Measurements from ENCODE around the gene SLC39A13. TPM values are rescaled to one million over a fixed set of nuclear protein-coding genes. Genes with fewer than 3 reads are reported as not detected.

Gene SLC39A13
- 70.4 and 120 TPM in 2 replicates for total RNA-seq

GRCh38 chr11:47407746-47408590, at the start of gene SLC39A13:
Gene SLC39A13 (plus strand): TSS chr11:47408590. CDS start chr11:47410095, 1,505 bp downstream.

GRCh38 chr11:47378010-47378835, 30.2 kb upstream of the SLC39A13 start, which contains the start of gene SPI1:
Gene SPI1 (minus strand): TSS chr11:47378547. CDS start chr11:47378353, 194 bp downstream.

GRCh38 chr11:47426062-47426956, 17.9 kb downstream of the SLC39A13 start, which contains the start of gene PSMC3:
Gene PSMC3 (minus strand): TSS chr11:47426439. CDS start chr11:47426279, 160 bp downstream.

GRCh38 chr11:47448566-47449427, 40.4 kb downstream of the SLC39A13 start, which contains the start of gene RAPSN:
Gene RAPSN (minus strand): TSS chr11:47449136. CDS start chr11:47448964, 172 bp downstream.

Other genes with a start within 250 kb of the SLC39A13 start
- gene ARFGAP2, start 231.7 kb upstream of the SLC39A13 start, total RNA-seq = 103 and 125 TPM in 2 replicates
- 13.4 and 15.7 TPM in 2 replicates for gene PACSIN3, start 222.2 kb upstream of the SLC39A13 start, total RNA-seq
- 30.3 and 31.5 TPM in 2 replicates for gene DDB2, start 193.6 kb upstream of the SLC39A13 start, total RNA-seq
- 19.1 and 24.6 TPM in 2 replicates for gene ACP2, start 159.8 kb upstream of the SLC39A13 start, total RNA-seq
- gene NR1H3, start 150.6 kb upstream of the SLC39A13 start, total RNA-seq = 4.4 and 4.8 TPM in 2 replicates
- 14.3 and 21.3 TPM in 2 replicates for gene MADD, start 138.5 kb upstream of the SLC39A13 start, total RNA-seq
- gene MYBPC3, start 55.9 kb upstream of the SLC39A13 start, total RNA-seq = not detected in 2 replicates
- gene SPI1, start 30.0 kb upstream of the SLC39A13 start, total RNA-seq = not detected in 2 replicates
- gene PSMC3, start 17.8 kb downstream of the SLC39A13 start, total RNA-seq = 117 and 208 TPM in 2 replicates
- under 0.01 and 0.05 TPM in 2 replicates for gene RAPSN, start 40.5 kb downstream of the SLC39A13 start, total RNA-seq
- 67.1 and 125 TPM in 2 replicates for gene CELF1, start 144.5 kb downstream of the SLC39A13 start, total RNA-seq
- 59.8 and 60.6 TPM in 2 replicates for gene PTPMT1, start 157.0 kb downstream of the SLC39A13 start, total RNA-seq
- gene KBTBD4, start 170.4 kb downstream of the SLC39A13 start, total RNA-seq = 17.6 and 24.9 TPM in 2 replicates
- 43.2 and 66.2 TPM in 2 replicates for gene NDUFS3, start 170.5 kb downstream of the SLC39A13 start, total RNA-seq
- gene FAM180B, start 178.1 kb downstream of the SLC39A13 start, total RNA-seq = not detected in 2 replicates
- under 0.01 and 0.05 TPM in 2 replicates for gene C1QTNF4, start 185.8 kb downstream of the SLC39A13 start, total RNA-seq
- 78.4 and 107 TPM in 2 replicates for gene MTCH2, start 234.0 kb downstream of the SLC39A13 start, total RNA-seq